ENCODE measurements around the gene PPP1R9B.

Gene PPP1R9B

GRCh38 chr17:50107790-50108414 is 42.6 kb downstream of the PPP1R9B start:
- no peak for TF ChIP-seq CTCF (IDR thresholded peaks at IDR 0.05)
- DNase-seq, result no peak
- Mint-ChIP-seq H3K4me1 (peaks cover 76% of the 10 kb centered on the region), H3K4me3 (no peak overlapping the region), H3K9me3 (no peaks in the 10 kb centered on the region), H3K27me3 (ENCODE audit: low read depth, poor library complexity) (peaks cover 5% of the 10 kb centered on the region), H3K27ac (no peak overlapping the region), H3K36me3 (ENCODE audit: low read depth) (peaks cover 11% of the 10 kb centered on the region)

GRCh38 chr17:50106393-50107131 is 43.9 kb downstream of the PPP1R9B start:
- Mint-ChIP-seq H3K36me3 (ENCODE audit: low read depth) (peaks cover 11% of the 10 kb centered on the region), H3K27ac (peak overlapping the region; percentile 11), H3K27me3 (ENCODE audit: low read depth, poor library complexity) (peaks cover 5% of the 10 kb centered on the region), H3K9me3 (no peaks in the 10 kb centered on the region), H3K4me3 (no peak overlapping the region), H3K4me1 (peaks cover 76% of the 10 kb centered on the region)
- peak; percentile 46 for DNase-seq
- no peak for TF ChIP-seq CTCF (IDR thresholded peaks at IDR 0.05)

GRCh38 chr17:50105811-50106210 is 44.7 kb downstream of the PPP1R9B start:
- H3K27me3 Mint-ChIP-seq (ENCODE audit: low read depth, poor library complexity), result peaks cover 5% of the 10 kb centered on the region
- DNase-seq, result no peak
- H3K4me1 Mint-ChIP-seq, result peaks cover 76% of the 10 kb centered on the region
- no peak overlapping the region for H3K4me3 Mint-ChIP-seq
- peaks cover 11% of the 10 kb centered on the region for H3K36me3 Mint-ChIP-seq (ENCODE audit: low read depth)
- no peak for TF ChIP-seq CTCF (IDR thresholded peaks at IDR 0.05)
- H3K9me3 Mint-ChIP-seq, result no peaks in the 10 kb centered on the region
- H3K27ac Mint-ChIP-seq, result no peak overlapping the region

GRCh38 chr17:50103941-50104340 is 46.5 kb downstream of the PPP1R9B start:
- no peaks in the 10 kb centered on the region for H3K9me3 Mint-ChIP-seq
- DNase-seq, result no peak
- H3K36me3 Mint-ChIP-seq (ENCODE audit: low read depth), result peaks cover 11% of the 10 kb centered on the region
- H3K4me1 Mint-ChIP-seq, result peaks cover 88% of the 10 kb centered on the region
- H3K27me3 Mint-ChIP-seq (ENCODE audit: low read depth, poor library complexity), result peaks cover 5% of the 10 kb centered on the region
- TF ChIP-seq CTCF (IDR thresholded peaks at IDR 0.05), result no peak
- H3K4me3 Mint-ChIP-seq, result no peak overlapping the region
- no peak overlapping the region for H3K27ac Mint-ChIP-seq

- Mint-ChIP-seq H3K4me1 (peaks cover 88% of the 10 kb centered on the region), H3K9me3 (no peaks in the 10 kb centered on the region), H3K27ac (no peak overlapping the region), H3K4me3 (no peak overlapping the region), H3K27me3 (ENCODE audit: low read depth, poor library complexity) (peaks cover 5% of the 10 kb centered on the region), H3K36me3 (ENCODE audit: low read depth) (peaks cover 12% of the 10 kb centered on the region)
- TF ChIP-seq CTCF (IDR thresholded peaks at IDR 0.05), result no peak
- no peak for DNase-seq
Measured at GRCh38 chr17:50103252-50103651, 47.2 kb downstream of the PPP1R9B start.

Measured in nephron progenitor cell (in vitro differentiated cells).